ENCODE results near the gene NHSL2.

DNA sequence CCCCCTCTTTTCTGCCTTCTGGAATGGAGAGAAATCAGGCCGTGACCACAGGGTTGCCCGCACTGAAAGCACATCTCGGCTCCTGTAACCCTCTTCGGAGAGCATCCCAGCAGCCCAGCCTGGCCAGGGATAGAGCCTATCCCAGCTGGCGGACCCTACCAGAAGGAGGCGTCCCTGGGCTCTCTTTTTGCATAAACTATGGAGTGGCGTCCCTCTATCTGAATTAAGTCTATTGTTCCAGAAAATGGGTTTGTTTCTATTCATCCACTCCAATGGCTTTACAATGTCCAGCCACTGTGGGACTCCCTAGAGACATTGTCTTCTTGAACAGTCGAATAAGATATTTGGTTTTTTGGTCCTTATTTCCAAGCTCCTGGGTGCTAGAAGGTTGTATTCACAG lies 689 bp upstream of the NHSL2 start:
- TF ChIP-seq EP300 (IDR thresholded peaks at IDR 0.05; ENCODE audit: low read depth) (no peak), CTCF (IDR thresholded peaks at IDR 0.05) (no peak), POLR2A (IDR thresholded peaks at IDR 0.05) (no peak)
